GM23248 (cell line): ENCODE data around the gene FTO. TPM values are rescaled to one million over a fixed set of nuclear protein-coding genes. Genes with fewer than 3 reads are reported as not detected.

ENCODE experiments used
- DNase-seq: peaks from one replicate; pipeline ENCODE4 v3.0.0-alpha.2; 2015
- H2AFZ ChIP-seq: fragments of 200-600 bp; sonication (generic); 2 replicates; pipeline ENCODE4 v1.6.1; 2016; ENCODE audit warnings: antibody characterized with exemption
- H3F3A ChIP-seq: fragments of 200-600 bp; sonication (generic); 2 replicates; pipeline ENCODE4 v1.6.1; 2016; ENCODE audit warnings: mild to moderate bottlenecking, antibody characterized with exemption, mixed run types; ENCODE audit not compliant: insufficient read depth
- H3K27ac ChIP-seq: fragments of 200-600 bp; sonication (generic); 2 replicates; pipeline ENCODE4 v1.5.1; 2016; ENCODE audit warnings: mild to moderate bottlenecking
- H3K27me3 ChIP-seq: fragments of 200-600 bp; sonication (generic); replicated peaks from 2 replicates; pipeline ENCODE4 v1.6.1; 2016; ENCODE audit warnings: mild to moderate bottlenecking; ENCODE audit not compliant: insufficient read depth
- H3K36me3 ChIP-seq: fragments of 200-600 bp; sonication (generic); 2 replicates; pipeline ENCODE4 v1.6.1; 2016; ENCODE audit warnings: low read depth, mild to moderate bottlenecking
- H3K4me1 ChIP-seq: fragments of 200-600 bp; sonication (generic); 2 replicates; pipeline ENCODE4 v1.6.1; 2016; ENCODE audit warnings: mild to moderate bottlenecking; ENCODE audit not compliant: insufficient read depth
- H3K4me2 ChIP-seq: fragments of 200-600 bp; sonication (generic); one replicate; pipeline ENCODE4 v1.6.1; 2016; ENCODE audit warnings: mild to moderate bottlenecking; ENCODE audit not compliant: unreplicated experiment
- H3K4me3 ChIP-seq: fragments of 200-600 bp; sonication (generic); 2 replicates; pipeline ENCODE4 v1.5.1; 2016; ENCODE audit warnings: mild to moderate bottlenecking
- H3K79me2 ChIP-seq: fragments of 200-600 bp; sonication (generic); 2 replicates; pipeline ENCODE4 v1.6.1; 2016; ENCODE audit warnings: mild to moderate bottlenecking; ENCODE audit not compliant: insufficient read depth
- H3K9ac ChIP-seq: fragments of 200-600 bp; sonication (generic); 2 replicates; pipeline ENCODE4 v1.6.1; 2016; ENCODE audit warnings: mild to moderate bottlenecking
- H3K9me2 ChIP-seq: fragments of 200-600 bp; sonication (generic); 2 replicates; pipeline ENCODE4 v1.6.1; 2016; ENCODE audit warnings: mixed run types, mild to moderate bottlenecking, moderate library complexity; ENCODE audit not compliant: insufficient read depth
- H3K9me3 ChIP-seq: fragments of 200-600 bp; sonication (generic); one replicate; pipeline ENCODE4 v1.6.1; 2017; ENCODE audit warnings: low read depth
- H4K20me1 ChIP-seq: fragments of 200-600 bp; sonication (generic); 2 replicates; pipeline ENCODE4 v1.6.0; 2016; ENCODE audit not compliant: insufficient read depth
- EZH2 ChIP-seq: fragments of 200-600 bp; sonication (generic); IDR thresholded peaks from 2 replicates; pipeline ENCODE4 v1.6.1; 2018; ENCODE audit warnings: antibody characterized with exemption, mild to moderate bottlenecking; ENCODE audit not compliant: insufficient read depth, poor library complexity, severe bottlenecking
- EZH2phosphoT487 ChIP-seq: fragments of 200-600 bp; sonication (generic); IDR thresholded peaks from 2 replicates; pipeline ENCODE4 v1.6.1; 2018; ENCODE audit warnings: antibody characterized with exemption, moderate library complexity, mild to moderate bottlenecking, low read depth; ENCODE audit not compliant: insufficient read depth
- WGBS, 2 experiments: methylation state at CpG; one replicate each; pipeline ENCODE4 v1.1.6; 2015 to 2017; ENCODE audit warnings: low lambda C conversion rate in 2 of 2, low coverage in 1 of 2; ENCODE audit errors: missing lambda C conversion rate in 2 of 2; 5-methylcytosine and 5-hydroxymethylcytosine counted together
- in situ Hi-C: fragments of 300-500 bp; cut with MboI; formaldehyde crosslinking; loops from 2 replicates; pipeline ENCODE4 v1.15.0; 2020
- polyA plus RNA-seq: library from polyadenylated mRNA; unstranded; fragments of >200 nt; fragmentation: Nextera tagmentation; extraction: Ambion mirVana; gene quantifications from 2 replicates; pipeline ENCODE4 v1.2.1, GENCODE V29; 2016
- total RNA-seq: library from RNA; depleted of rRNA; stranded (reverse); fragments of >200 nt; shearing (Covaris generic); gene quantifications from 2 replicates; pipeline ENCODE4 v1.2.3, GENCODE V29; 2014

Gene FTO
- total and polyA plus RNA-seq, 2 experiments from 2014 or later: 85.3 to 99.2 TPM

DNA sequence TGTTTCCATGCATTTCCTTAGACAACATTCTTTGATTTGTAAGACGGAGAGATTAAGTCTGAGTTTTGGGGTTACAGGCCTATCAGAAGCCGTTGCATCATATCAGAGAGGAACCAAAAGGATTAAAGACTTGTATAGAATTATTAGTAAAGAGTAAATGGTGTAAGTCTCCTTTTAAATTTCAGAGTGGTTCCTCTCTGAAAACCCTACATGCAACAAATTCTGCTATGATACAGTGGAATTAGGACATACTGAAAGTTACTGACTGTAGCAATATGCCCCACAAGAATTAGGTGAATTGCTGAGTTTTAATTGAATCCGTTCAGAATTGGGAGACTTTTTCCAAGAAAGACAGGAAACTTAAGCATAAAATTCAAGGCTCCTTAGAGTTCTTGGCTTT lies 221.6 kb downstream of the FTO start:
- Histone ChIP-seq H4K20me1 (no peaks in the 10 kb centered on the region), H3K9me3 (no peaks in the 10 kb centered on the region), H3K27ac (no peak overlapping the region), H3K9ac (no peak overlapping the region), H2AFZ (no peak overlapping the region), H3F3A (no peaks in the 10 kb centered on the region), H3K36me3 (no peaks in the 10 kb centered on the region), H3K9me2 (no peaks in the 10 kb centered on the region), H3K27me3 (no peaks in the 10 kb centered on the region), H3K4me1 (no peaks in the 10 kb centered on the region), H3K4me3 (no peak overlapping the region), H3K79me2 (no peaks in the 10 kb centered on the region), H3K4me2 (no peak overlapping the region)
- no peak for TF ChIP-seq EZH2phosphoT487
- in situ Hi-C loops: no loop called here
- 68 to 71% methylated on average over 3 of the region's 3 CpGs for WGBS, 2 experiments
- no peak for DNase-seq

DNA sequence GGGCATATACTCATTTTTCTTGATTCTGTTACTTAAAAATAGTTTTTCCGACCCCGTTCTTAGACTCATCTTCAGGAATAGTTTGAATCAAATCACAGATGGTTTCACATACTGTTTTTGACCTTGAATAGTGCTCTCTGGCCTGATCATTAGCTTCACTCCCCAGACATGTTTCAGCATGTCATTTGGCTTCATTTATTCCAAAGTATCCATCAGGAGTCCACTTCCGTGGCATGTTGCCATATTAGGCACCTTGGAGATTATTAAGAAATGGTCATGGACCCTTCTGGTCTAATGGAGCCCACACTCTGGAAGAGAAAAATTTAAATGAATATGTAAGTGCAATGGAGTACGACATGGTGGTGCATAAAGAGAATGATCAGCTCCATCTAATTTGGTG lies 222.3 kb downstream of the FTO start:
- no peak overlapping the region for H3K4me3 ChIP-seq
- H3K4me2 ChIP-seq: no peak overlapping the region
- H3K9ac ChIP-seq: no peak overlapping the region
- 95 to 97% methylated on average over 4 of the region's 4 CpGs for WGBS, 2 experiments
- no peak overlapping the region for H2AFZ ChIP-seq
- H4K20me1 ChIP-seq: no peaks in the 10 kb centered on the region
- in situ Hi-C loops: no loop called here
- no peak for DNase-seq
- no peaks in the 10 kb centered on the region for H3K36me3 ChIP-seq
- no peaks in the 10 kb centered on the region for H3K4me1 ChIP-seq
- no peaks in the 10 kb centered on the region for H3K9me3 ChIP-seq
- no peaks in the 10 kb centered on the region for H3K27me3 ChIP-seq
- no peaks in the 10 kb centered on the region for H3K79me2 ChIP-seq
- no peak overlapping the region for H3K27ac ChIP-seq
- TF ChIP-seq EZH2phosphoT487: no peak
- TF ChIP-seq EZH2: no peak
- no peaks in the 10 kb centered on the region for H3K9me2 ChIP-seq
- no peaks in the 10 kb centered on the region for H3F3A ChIP-seq

DNA sequence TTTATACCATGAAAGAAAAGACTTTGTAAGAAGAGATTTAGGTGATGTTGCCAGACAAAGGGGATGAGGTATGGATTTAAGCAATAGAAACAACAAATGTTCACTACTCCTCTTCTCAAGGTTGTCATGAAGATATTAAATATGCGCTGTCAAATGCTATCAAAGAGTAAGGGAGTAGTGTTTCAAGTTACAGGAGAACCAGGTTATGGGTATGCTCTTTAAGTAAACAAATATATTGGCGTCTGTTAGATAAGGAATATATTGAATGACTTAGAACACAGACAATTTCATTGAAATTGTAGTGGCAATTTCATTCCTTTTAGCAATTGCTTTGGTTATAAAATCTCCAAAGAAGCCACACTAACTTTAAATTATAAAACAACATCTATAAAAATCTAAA lies 229.0 kb downstream of the FTO start:
- Histone ChIP-seq H3K79me2 (no peaks in the 10 kb centered on the region), H4K20me1 (no peaks in the 10 kb centered on the region), H2AFZ (no peak overlapping the region), H3K4me2 (no peak overlapping the region), H3K27me3 (no peaks in the 10 kb centered on the region), H3K4me3 (no peak overlapping the region), H3K9me3 (no peaks in the 10 kb centered on the region), H3K36me3 (peaks cover 14% of the 10 kb centered on the region; the same call in 1 of the 2 replicates), H3K9me2 (no peaks in the 10 kb centered on the region), H3K4me1 (no peaks in the 10 kb centered on the region), H3F3A (no peaks in the 10 kb centered on the region), H3K27ac (no peak overlapping the region), H3K9ac (no peak overlapping the region)
- in situ Hi-C loops: no loop called here
- no peak for TF ChIP-seq EZH2phosphoT487
- no peak for TF ChIP-seq EZH2
- DNase-seq: no peak
- WGBS, 2 experiments: 99 to 100% methylated on average over 2 of the region's 2 CpGs

DNA sequence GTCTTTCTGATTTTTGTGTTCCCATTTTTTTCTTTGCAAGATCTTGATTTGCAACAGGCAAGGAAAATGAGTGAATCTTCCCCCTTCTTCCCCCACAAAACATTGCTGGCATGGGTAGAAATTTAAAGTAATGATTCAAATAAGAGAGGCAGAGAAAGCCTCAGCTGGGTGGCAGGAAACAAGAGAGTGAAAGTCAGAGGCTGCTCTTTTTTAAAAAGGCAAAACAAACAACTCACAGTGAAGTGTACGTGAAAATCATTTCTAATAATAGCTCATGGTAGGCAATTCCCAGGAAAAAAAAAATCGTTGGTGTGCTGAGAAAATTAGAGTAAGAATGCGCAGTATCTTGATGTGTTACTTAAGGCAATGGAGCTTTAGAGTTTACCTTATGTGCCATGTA lies 229.5 kb downstream of the FTO start:
- in situ Hi-C loops: no loop called here
- Histone ChIP-seq H3K4me3 (no peak overlapping the region), H3K4me1 (no peaks in the 10 kb centered on the region), H4K20me1 (no peaks in the 10 kb centered on the region), H2AFZ (no peak overlapping the region), H3F3A (no peaks in the 10 kb centered on the region), H3K36me3 (peaks cover 14% of the 10 kb centered on the region; the same call in 1 of the 2 replicates), H3K79me2 (no peaks in the 10 kb centered on the region), H3K9me3 (no peaks in the 10 kb centered on the region), H3K9me2 (no peaks in the 10 kb centered on the region), H3K27me3 (no peaks in the 10 kb centered on the region), H3K9ac (no peak overlapping the region), H3K4me2 (no peak overlapping the region), H3K27ac (no peak overlapping the region)
- 67 to 69% methylated on average over 3 of the region's 3 CpGs for WGBS, 2 experiments
- DNase-seq: no peak
- TF ChIP-seq EZH2: no peak
- TF ChIP-seq EZH2phosphoT487: no peak

DNA sequence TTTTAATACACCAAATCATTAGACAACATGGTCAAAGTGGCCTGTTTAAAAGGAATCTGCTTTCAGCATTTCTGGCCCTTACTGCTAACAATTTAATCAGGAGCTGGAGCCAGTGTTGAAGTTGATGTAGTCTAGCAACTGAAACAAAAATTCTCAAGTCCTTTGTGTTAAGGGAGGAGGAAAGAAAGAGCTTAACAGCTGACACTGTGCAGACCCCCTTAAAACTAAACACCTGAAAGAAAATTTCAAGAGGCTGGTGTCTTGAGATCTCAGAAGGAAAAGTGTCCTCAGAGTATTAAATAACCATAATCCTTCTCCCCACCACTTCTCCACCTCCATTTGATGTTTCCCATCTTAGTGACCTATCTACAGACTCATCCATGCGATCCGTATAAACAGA lies 232.1 kb downstream of the FTO start:
- Histone ChIP-seq H3K79me2 (no peaks in the 10 kb centered on the region), H3K27me3 (no peaks in the 10 kb centered on the region), H3K9me2 (no peaks in the 10 kb centered on the region), H3K36me3 (peaks cover 14% of the 10 kb centered on the region), H3F3A (no peaks in the 10 kb centered on the region), H3K27ac (no peak overlapping the region), H2AFZ (no peak overlapping the region), H3K9me3 (no peaks in the 10 kb centered on the region), H3K4me1 (no peaks in the 10 kb centered on the region), H3K9ac (no peak overlapping the region), H3K4me2 (no peak overlapping the region), H3K4me3 (no peak overlapping the region), H4K20me1 (no peaks in the 10 kb centered on the region)
- in situ Hi-C loops: no loop called here
- no peak for DNase-seq
- 97 to 98% methylated on average over 2 of the region's 2 CpGs for WGBS, 2 experiments
- no peak for TF ChIP-seq EZH2
- no peak for TF ChIP-seq EZH2phosphoT487
